ENCODE results near the gene LEUTX.
A peak's percentile ranks its signal among the peaks of the same experiment; 100 is the strongest.

Gene LEUTX

DNA sequence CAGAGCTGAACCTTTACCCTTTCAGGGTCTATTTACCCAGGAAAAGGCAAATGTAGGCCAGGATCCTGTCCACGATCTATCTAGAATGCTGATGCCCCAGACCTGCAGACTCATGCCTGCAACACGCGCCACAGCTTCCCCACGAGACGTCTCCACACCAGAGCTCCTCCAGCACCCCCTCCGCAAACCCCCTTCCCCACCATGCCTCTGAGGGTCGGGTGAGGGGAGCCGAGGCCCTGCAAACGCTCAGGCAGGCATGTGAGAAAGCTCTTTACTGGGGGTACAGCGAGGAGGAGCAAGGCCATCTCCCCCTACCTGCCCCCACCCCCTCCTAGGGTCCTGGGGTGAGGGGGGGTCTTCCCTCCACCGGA lies 46.4 kb downstream of the LEUTX start:
- DNase-seq = no peak

DNA sequence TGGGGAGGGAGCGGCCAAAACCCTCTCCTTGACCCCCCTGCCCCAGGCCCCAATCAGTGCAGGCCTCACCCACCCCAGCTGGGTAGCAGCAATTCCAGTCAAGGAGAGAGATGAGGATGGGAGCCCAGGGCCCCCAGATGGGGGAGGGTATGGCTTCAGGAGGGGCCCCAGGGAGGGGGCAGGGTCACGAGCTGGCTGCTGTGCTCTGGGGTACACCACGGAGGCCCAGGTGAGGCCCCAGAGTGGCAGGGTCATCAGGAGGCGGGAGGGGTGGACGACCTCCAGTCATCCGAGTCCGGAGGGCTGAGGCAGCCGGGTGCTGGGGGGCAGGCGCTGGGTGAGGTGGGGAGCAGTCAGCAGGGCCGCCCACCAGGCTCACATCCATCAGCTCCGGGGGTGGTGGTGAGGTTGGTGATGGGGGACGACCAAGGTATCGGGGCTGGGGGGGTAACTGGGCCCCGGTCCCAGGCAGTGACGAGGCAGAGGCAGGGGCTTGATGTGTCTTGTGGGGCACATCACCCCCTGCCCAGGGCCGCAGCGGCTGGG lies 47.0 kb downstream of the LEUTX start:
- DNase-seq = no peak

DNA sequence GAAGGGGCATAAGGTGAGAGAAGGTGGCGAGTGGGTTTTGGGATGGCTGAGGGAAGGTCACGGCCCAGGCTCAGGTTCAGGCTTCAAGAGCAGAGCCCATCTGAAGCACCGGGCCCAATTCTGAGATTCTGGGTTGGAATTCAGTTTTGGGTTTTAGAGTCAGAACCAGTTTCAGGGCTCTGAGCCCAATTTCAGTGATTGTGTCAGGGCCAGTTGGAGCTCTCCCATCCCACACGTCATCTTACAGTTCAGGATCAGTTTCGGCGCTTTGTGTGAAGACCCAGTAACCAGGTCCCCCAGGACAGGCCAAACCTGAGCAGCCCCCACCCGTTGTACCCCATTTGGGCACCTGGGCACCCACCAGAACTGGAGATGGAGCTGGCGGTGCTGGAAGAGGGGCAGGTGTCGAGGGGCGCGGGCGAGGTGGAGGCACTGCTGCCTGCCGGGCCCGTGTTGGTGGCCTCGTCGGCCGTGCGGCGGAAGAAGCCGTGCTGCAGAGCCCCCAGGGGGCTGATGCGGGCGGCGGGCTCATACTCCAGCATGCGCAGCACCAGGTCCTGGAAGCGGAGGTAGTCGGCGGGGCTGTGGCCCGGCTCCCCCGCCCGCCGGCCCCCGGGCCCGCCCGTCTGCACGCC lies 47.8 kb downstream of the LEUTX start:
- no peak for DNase-seq

DNA sequence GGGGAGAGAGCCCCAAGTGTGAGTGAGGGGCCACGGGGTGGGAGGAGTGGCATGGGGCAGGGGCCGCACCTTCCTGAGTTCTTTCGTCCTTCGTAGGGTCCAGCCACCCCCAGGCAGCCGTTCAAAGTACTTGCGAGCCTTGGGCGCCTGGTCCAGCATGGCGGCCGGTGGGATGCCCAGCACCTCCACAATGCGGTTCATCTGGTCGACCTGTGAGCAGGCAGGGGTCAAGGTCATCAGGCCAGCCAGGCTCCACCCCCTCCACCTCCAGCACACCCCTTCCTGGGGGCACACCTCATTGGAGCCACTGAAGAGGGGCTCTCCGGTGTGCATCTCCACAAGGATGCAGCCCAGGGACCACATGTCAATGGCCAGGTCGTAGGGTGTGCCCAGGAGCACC lies 48.6 kb downstream of the LEUTX start:
- no peak for DNase-seq

DNA sequence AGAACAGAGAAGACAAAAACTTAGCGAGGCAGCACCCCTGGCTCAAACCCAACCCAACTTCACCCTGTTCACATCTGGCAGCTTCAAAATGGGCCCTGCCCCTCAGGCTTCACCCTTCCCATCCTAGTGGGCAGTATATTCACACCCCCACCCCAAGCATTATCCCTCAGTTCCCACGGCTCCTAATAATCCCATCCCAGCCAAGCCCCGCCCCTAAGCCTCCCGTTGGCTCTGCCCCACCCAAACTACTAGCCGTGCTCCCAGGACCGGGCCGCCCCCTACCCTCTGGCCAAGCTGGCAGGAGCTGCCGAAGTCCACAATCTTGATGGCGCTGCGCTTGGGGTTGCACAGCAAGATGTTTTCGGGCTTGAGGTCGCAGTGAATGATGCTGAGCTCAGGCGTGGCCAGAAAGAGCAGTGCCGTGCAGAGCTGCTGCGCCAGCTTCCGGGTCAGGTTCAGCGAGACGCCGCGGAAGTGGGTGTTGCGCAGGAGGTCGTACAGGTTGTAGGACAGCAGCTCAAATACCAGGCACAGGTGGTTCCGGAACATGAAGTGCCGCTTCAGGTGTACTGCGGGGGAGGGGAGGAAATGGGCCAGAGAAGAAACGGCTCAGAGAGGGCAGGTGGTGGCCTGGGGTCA lies 49.5 kb downstream of the LEUTX start:
- no peak for DNase-seq

DNA sequence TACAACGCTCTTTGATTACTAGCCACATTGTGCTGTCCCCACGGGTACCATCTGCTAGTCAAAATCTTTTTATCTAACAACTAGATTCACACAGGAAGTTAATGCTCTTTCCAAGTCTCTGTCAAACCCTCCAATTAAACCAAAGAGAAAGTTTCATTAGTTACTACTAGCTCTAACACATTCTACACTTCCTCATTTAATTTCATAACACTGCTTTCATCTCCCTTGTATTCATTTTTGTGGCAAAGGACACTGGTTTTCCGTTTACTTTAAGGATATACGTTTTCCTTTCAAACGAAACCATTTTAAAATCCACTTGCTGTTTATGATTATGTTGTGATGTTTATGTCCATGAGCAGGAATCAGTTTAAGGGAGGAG lies 50.0 kb downstream of the LEUTX start:
- DNase-seq = no peak

DNA sequence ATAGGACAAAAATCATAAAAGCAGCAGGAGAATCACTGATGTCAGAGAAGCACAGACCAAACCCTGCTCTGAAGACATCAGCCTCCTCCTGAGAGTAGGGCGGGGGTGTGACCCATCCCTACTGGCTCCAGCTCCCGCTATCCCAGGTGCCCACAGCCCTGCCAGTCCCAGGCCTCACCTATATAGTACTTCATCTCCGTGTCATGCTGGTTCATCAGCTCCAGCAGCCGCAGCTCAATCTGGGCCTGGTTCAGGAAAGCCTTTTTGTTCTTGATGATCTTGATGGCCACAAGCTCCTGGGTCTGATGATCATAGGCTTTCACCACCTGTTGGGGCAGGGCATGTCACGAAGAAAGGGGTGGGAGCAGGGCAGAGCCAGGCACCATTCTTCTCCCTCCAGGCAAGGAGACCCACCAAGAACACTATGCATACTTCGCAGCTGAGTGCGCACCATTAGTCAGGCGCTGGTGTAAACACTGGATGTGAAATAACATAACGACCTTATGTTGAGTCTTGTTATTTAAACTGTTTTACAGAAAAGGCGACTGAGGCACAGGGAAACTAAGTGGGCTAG lies 51.1 kb downstream of the LEUTX start:
- DNase-seq = no peak

DNA sequence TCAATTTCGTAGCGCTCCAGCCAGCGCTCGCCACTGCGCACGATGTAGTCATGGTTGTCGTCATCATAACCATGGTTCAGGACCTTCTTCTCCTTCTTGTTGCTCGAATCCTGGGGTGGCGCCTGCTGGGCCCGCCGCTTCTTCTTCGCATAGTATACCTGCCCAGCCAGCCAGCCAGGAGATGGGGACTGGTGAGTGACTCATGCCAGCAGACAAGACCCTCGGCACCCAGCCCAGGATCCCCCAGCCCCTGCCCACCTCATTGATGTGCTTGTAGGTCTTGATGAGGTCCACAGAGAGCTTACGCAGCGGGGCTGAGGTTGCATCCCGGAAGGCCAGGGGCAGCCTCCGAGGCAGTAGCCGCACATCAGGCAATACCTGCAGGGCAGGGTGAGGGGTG lies 51.8 kb downstream of the LEUTX start:
- no peak for DNase-seq

DNA sequence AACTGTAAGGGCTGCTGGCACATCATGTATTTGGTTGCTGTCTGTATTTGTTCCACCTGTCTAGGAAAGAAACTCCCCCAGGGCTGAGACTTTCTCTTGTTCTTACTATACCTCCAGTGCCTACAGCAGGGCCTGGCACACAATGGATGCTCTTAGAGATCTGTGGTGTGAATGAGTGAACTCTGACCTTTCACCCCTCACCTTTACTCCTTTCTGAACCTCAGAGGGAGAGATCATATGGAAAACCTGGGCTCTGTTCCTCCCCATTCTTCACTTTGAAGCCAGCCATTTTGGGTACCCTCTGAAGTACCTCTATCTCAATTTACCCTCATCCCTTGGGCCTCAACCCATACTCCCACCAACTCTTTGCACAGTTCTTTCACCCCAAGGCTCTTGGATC lies 52.2 kb downstream of the LEUTX start:
- no peak for DNase-seq

DNA sequence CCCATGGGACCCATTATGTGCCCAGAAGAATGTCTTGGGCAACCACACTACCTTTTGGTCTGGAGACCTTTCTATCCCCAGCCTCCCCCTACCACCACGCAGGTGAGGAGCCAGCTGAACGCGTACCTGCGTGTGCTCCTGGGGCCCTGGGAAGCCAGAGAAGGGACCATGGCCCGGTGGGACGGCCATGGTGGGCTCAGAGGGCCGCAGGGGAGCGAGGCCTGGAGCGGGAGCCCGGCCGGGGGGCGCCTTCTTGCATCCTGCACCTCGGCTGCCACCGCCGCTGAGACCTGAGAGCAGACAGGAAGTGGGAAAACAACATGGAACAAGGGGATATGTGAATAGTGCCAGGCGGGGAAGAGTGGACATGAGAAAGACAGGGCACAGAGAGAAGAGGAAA lies 53.0 kb downstream of the LEUTX start:
- DNase-seq = no peak

DNA sequence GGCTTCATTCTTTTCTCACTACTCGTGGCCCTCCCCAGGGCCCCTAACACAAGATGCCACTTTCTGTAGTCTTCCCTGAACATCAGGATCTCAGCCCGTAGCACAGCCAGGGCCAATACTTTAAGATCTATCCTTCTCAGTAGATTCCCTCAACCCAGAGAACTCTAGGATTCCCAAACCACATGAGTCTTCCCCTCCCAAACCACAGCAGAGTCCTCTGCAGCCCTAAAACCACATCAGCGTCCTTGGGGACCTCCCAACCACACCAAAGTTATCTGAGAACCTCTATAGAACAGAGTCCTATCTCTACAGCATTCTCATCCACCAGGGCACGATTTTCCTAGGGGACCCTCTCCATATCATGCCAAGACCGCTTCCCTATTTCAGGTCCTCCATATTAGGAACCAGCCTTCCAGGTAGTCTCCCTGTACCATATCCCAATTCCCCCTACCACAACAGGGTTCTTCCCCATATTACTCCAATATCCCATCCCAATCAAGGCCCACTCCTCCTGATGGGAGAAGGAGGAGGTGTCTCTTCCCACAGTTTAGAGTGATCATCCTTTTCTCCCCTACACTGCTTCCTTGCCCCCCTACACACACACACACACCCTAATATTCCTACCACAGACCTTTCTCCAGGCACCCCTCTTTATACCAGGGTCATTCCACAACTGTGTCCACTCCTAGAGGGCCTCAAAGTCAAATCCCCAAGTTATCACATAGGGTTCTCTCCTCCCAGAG lies 53.9 kb downstream of the LEUTX start:
- no peak for DNase-seq

DNA sequence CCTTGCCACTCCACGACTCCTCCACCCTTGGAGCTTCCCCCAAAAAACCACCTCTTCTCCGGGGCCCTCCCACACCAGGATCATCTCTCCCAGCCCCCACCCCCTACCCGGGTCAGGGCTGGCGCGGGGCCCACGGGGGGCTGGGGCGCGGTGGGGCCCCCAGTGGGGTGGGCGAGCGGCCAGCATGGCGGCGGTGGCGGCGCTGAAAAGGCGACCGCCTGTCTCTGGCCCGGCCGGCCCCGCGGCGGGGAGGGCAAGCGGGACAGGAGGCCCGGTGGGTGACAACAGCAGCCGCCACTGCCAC lies 54.5 kb downstream of the LEUTX start:
- DNase-seq = no peak

DNA sequence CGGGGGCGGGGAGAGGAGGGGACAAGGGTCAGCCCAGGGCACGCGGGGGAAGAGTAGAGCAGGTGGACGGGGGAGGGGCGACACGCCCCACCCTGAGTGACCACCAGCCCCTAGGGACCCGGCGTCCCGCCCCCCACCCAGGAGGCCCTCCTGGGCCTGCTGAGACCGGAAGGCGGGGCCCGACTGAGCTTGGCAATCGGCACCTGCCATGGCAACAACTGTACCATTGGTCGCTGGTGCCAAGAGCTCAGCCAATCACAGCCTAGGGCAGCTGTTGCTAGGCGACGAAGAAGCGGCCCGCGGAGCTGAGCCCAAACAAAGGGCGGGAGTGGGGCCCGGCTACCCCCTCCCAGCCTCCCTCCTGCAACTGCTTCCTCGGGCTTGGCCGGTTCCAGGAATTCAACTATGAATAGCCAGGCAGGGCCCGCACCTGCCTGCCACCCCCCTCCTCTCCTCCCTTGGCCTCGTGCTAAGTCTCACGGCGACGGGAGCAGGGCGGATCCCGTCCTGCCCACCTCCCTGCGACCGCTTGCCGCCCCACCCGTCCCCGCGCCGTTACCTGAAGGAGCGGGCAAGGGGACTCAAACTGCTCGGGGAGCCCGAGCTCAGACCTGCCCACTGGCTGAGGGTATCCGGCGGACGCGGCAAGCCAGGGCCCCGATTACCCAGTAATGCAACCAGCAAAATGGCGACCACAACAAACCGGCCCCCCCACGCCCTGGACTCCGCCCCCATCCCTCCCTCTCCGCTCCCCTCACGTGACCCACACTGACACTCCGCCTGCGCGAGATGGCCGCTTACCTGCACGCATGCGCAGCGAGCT lies 55.0 kb downstream of the LEUTX start, which contains the start of gene DYRK1B:
Gene DYRK1B, minus strand, starts transcription at position 699 of the 823 bp plus-strand sequence. CDS start 2,295 bp downstream, outside the sequence.
- peak; percentile 98 for DNase-seq

DNA sequence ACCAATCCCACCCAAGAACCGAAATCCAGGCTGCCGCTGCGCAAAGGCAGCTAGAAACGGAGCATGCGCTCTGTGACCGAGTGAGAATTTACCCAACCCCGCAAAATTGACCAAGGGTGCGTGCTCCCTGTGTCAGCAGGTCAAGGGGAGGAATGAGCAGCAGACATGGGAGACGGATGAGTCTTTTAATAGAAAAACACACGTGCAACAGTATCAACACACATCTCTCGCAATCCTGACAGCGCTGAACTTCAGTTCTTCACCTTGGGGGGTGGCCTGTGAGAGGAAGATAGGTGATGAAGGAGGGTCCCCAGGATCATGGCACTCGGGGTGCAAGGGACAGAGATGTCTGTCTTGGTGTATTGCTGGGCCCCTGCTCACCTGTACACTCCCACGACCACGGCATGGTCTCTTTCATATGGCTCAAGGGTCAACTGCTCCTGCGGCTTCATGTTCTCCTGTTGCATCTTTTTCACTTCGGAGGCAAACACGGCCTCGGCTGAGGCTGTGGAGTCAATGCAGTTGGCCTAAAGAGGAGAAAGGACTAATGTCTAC lies 55.7 kb downstream of the LEUTX start:
- DNase-seq = no peak

All from NCI-H1436 (cell line).